ENCODE data around the gene FBXW5. TPM values are rescaled to one million over a fixed set of nuclear protein-coding genes. Genes with fewer than 3 reads are reported as not detected.

Gene FBXW5
- total RNA-seq, 1 experiment from 2014 or later: 62.2 TPM

DNA sequence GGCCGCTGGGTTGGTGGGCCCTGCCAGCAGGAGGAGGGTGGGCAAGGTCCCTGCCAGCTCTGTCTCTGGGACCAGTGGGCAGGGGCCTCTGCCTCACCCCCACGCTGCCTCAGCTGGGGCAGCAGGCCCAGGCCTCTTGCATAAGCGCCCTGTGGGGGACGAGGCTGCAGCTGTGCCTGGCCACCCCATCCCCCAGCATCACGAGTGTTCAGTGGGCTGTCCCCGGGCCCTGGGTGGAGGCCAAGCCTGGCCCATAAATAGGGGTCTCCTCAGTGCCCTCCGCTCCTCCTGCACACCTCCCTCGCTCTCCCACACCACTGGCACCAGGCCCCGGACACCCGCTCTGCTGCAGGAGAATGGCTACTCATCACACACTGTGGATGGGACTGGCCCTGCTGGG, 32.7 kb upstream of the FBXW5 start, which contains the start of gene PTGDS:
Gene PTGDS, plus strand, starts transcription at position 282 of the 400 bp plus-strand sequence. Its CDS starts 75 bp downstream, at position 357.
- Histone ChIP-seq H3K23me2 (ENCODE audit: insufficient read length, low read depth, low read length, poor library complexity, severe bottlenecking) (peaks cover 9% of the 10 kb centered on the region), H3K18ac (ENCODE audit: insufficient read length, low read depth, low read length) (peak within 1 kb of the TSS; percentile 65), H3K9ac (ENCODE audit: extremely low read depth, insufficient read length, low read length) (no peak within 1 kb of the TSS), H2BK120ac (ENCODE audit: low read depth, low read length, poor library complexity, severe bottlenecking) (no peak within 1 kb of the TSS), H4K20me1 (ENCODE audit: control insufficient read depth, insufficient read depth, insufficient read length) (no peaks in the 10 kb centered on the region), H2BK20ac (ENCODE audit: low read depth, low read length, poor library complexity, severe bottlenecking) (no peak within 1 kb of the TSS), H2BK5ac (ENCODE audit: insufficient read length, low read length) (no peak within 1 kb of the TSS), H3K56ac (ENCODE audit: insufficient read length, low read depth, low read length) (no peak within 1 kb of the TSS), H4K91ac (ENCODE audit: insufficient read length, low read depth, low read length) (no peak within 1 kb of the TSS), H2BK12ac (ENCODE audit: insufficient read length, low read depth, low read length) (no peak within 1 kb of the TSS), H4K8ac (replicated peaks; ENCODE audit: insufficient read length, low read depth, low read length) (no peak within 1 kb of the TSS), H3K4me2 (ENCODE audit: insufficient read depth, insufficient read length, low read length) (peak within 1 kb of the TSS; percentile 59), H2AFZ (ENCODE audit: low read length) (no peak within 1 kb of the TSS), H3K14ac (ENCODE audit: insufficient read depth, low read length) (peak within 1 kb of the TSS; percentile 41; the same call in 1 of the 2 replicates), H3T11ph (ENCODE audit: low read length) (no peak within 1 kb of the TSS), H3K4me1 (ENCODE audit: insufficient read depth, low read length) (no peaks in the 10 kb centered on the region; the same call in 1 of the 2 replicates), H3K9me3 (ENCODE audit: control insufficient read depth, low read depth, low read length) (no peaks in the 10 kb centered on the region), H3K79me2 (ENCODE audit: insufficient read depth, low read length) (no peaks in the 10 kb centered on the region), H3K23ac (ENCODE audit: insufficient read length, low read depth, low read length) (no peak within 1 kb of the TSS), H3K27me3 (ENCODE audit: insufficient read depth, low read length) (no peaks in the 10 kb centered on the region), H3K4ac (ENCODE audit: low read depth, low read length) (no peak within 1 kb of the TSS), H3K79me1 (ENCODE audit: insufficient read depth, low read depth, low read length, poor library complexity, severe bottlenecking) (no peaks in the 10 kb centered on the region), H4K5ac (ENCODE audit: insufficient read length, low read depth, low read length) (no peak within 1 kb of the TSS), H2AK5ac (ENCODE audit: insufficient read length, low read length) (no peak within 1 kb of the TSS), H3K27ac (ENCODE audit: insufficient read length, low read depth, low read length) (no peak within 1 kb of the TSS), H2BK15ac (ENCODE audit: low read depth, low read length) (no peak within 1 kb of the TSS)
- peaks cover 2 to 16% of the 10 kb centered on the region in 2 experiments for H3K4me1 Mint-ChIP-seq
- H3K4me3 Mint-ChIP-seq: peak within 1 kb of the TSS; percentile 54 to 78
- TF ChIP-seq, protein P1, sequence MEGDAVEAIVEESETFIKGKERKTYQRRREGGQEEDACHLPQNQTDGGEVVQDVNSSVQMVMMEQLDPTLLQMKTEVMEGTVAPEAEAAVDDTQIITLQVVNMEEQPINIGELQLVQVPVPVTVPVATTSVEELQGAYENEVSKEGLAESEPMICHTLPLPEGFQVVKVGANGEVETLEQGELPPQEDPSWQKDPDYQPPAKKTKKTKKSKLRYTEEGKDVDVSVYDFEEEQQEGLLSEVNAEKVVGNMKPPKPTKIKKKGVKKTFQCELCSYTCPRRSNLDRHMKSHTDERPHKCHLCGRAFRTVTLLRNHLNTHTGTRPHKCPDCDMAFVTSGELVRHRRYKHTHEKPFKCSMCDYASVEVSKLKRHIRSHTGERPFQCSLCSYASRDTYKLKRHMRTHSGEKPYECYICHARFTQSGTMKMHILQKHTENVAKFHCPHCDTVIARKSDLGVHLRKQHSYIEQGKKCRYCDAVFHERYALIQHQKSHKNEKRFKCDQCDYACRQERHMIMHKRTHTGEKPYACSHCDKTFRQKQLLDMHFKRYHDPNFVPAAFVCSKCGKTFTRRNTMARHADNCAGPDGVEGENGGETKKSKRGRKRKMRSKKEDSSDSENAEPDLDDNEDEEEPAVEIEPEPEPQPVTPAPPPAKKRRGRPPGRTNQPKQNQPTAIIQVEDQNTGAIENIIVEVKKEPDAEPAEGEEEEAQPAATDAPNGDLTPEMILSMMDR (conservative IDR thresholded peaks at IDR 0.05): no peak
- no peak for DNase-seq
- no CpG with 5 or more reads among the region's 10 CpGs for WGBS (ENCODE audit: extremely low coverage, insufficient read length, low lambda C conversion rate)
- peaks cover 0 to 3% (median 0%) of the 10 kb centered on the region in 3 experiments; a peak in 1 of 7 replicates for H3K36me3 Mint-ChIP-seq (ENCODE audit: insufficient read depth in 1 of 3, low read depth in 3 of 3)
- H3K9me3 Mint-ChIP-seq: no peaks in the 10 kb centered on the region
- H3K27me3 Mint-ChIP-seq (ENCODE audit: low read depth): peaks cover 7% of the 10 kb centered on the region
- H3K27ac Mint-ChIP-seq: no peak within 1 kb of the TSS
